Activated CD4-positive, alpha-beta T cell treated with anti-CD3 and anti-CD28 coated beads for 36 hours (primary cell): Measurements from ENCODE around the gene EIF2D. TPM values are rescaled to one million over a fixed set of nuclear protein-coding genes. Genes with fewer than 3 reads are reported as not detected.
A peak's percentile ranks its signal among the peaks of the same experiment; 100 is the strongest.

Experiments
- ATAC-seq: fragments of 200-7000 bp; cut with Tn5 transposase; one replicate; pipeline ENCODE4 v1.10.0; 2021; ENCODE audit warnings: mild to moderate bottlenecking, moderate library complexity
- CTCF ChIA-PET: fragments of 350-600 bp; sonication (Branson Sonifier 250); formaldehyde crosslinking; loops from one replicate; lab custom pipeline; 2021; ENCODE audit warnings: antibody characterized with exemption; lab: Charles Lee
- POLR2A ChIA-PET: fragments of 350-600 bp; sonication (Branson Sonifier 250); formaldehyde crosslinking; loops from one replicate; lab custom pipeline; 2021; ENCODE audit warnings: antibody characterized with exemption, inconsistent platforms; lab: Charles Lee
- DNase-seq: peaks from one replicate; pipeline ENCODE4 v3.0.0-alpha.2; 2020
- H3K27ac Mint-ChIP-seq: one replicate; pipeline ENCODE4 v1.8.0; 2021; ENCODE audit warnings: mixed read lengths
- H3K27me3 Mint-ChIP-seq: one replicate; pipeline ENCODE4 v1.8.0; 2021; ENCODE audit warnings: mixed read lengths
- H3K36me3 Mint-ChIP-seq: one replicate; pipeline ENCODE4 v1.8.0; 2021; ENCODE audit warnings: low read depth, mixed read lengths
- H3K4me1 Mint-ChIP-seq: one replicate; pipeline ENCODE4 v1.8.0; 2021; ENCODE audit warnings: mixed read lengths
- H3K4me3 Mint-ChIP-seq: one replicate; pipeline ENCODE4 v1.8.0; 2021; ENCODE audit warnings: mild to moderate bottlenecking, moderate library complexity, mixed read lengths
- H3K9me3 Mint-ChIP-seq: one replicate; pipeline ENCODE4 v1.8.0; 2021; ENCODE audit warnings: low read depth, mixed read lengths
- intact Hi-C, 2 experiments: fragments of 100-400 bp; cut with DNase I in 1 of 2; cut with micrococcal nuclease in 1 of 2; formaldehyde crosslinking; loops; one replicate each; pipeline versions ENCODE4 v1.14.2 to v1.15.1; 2022 to 2024; cut with DNase I, micrococcal nuclease
- total RNA-seq, 2 experiments: library from RNA; stranded (reverse); gene quantifications; one replicate each; pipeline ENCODE4 v1.2.3, GENCODE V29; 2021

Gene EIF2D
- total RNA-seq = 100 to 1,000 TPM in 1 of 2 experiments, 10 to 100 TPM in 1; 91.2 to 100 TPM

DNA sequence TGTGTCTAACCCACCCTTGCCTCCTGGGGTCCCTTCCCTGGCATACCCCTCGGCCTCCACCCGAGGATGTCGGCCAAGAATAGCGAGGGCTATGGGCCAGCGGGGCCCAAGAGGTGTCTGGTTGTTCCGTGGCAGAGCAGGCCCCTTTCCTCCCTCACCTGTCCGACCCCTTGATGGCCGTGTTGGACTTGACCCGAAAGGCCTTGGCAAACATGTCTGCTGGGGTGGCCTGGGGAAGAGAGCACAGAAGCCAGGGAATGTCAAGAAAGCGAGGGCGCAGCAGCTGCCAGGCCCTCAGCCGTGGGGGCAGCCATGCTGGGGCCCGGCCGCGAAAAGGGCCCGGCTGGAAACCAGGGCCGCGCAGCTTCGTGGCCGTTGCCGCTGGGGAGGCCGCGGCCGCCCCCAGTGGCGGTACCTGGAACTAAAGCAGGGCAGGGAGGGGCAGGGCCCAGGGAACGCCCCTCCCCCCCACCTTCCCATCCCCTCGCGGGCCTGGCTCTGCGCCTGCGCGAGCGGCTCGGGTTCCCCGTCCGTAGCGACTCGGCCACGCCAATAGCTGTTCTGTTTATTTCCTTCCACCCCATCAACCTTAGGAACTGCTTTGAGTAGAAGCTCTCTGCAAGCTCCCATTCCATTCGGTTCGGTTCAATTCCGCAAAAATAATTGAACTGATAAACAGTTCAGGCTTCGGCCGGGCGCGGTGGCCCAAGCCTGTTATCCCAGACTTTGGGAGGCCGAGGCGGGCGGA lies at the start of gene EIF2D:
EIF2D (minus strand) TSS at position 337 of the 748 bp plus-strand sequence; CDS start at position 214, 123 bp downstream.
- Mint-ChIP-seq H3K4me3 (peak within 1 kb of the TSS; percentile 92), H3K9me3 (no peaks in the 10 kb centered on the region), H3K27me3 (no peaks in the 10 kb centered on the region), H3K4me1 (peaks cover 40% of the 10 kb centered on the region), H3K27ac (peak within 1 kb of the TSS; percentile 94), H3K36me3 (peaks cover 36% of the 10 kb centered on the region)
- ATAC-seq (peak; percentile 87), DNase-seq (peak; percentile 98)
- ChIA-PET CTCF (interaction anchor here (0.6 to 5.9 kb wide), 22 partner anchors 9 to 676 kb away, joined by 3 to 60 read pairs (median 6); partner anchors contain the start of genes DYRK3 and FCMR), POLR2A (interaction anchor here (0.6 to 1.5 kb wide), 4 partner anchors 24 to 122 kb away, joined by 3 to 7 read pairs (median 4); no protein-coding TSS in a partner anchor)
- intact Hi-C loops = loop anchor here (1.0 kb wide), 7 partner anchors 22 to 105 kb away; partner anchors contain the start of genes DYRK3 (in 1 of the 2), MAPKAPK2 (in 1 of the 2) and RASSF5 (in 1 of the 2)

- Mint-ChIP-seq H3K27ac (peak overlapping the region; percentile 0), H3K27me3 (peaks cover 30% of the 10 kb centered on the region), H3K4me1 (peaks cover 26% of the 10 kb centered on the region), H3K4me3 (no peak overlapping the region), H3K36me3 (no peaks in the 10 kb centered on the region), H3K9me3 (no peaks in the 10 kb centered on the region)
- POLR2A ChIA-PET = no interaction called here
- DNase-seq = no peak
- CTCF ChIA-PET = interaction anchor here (1.1 to 27.4 kb wide), 6 partner anchors 11 to 182 kb away, joined by 3 to 564 read pairs (median 72); partner anchors contain the start of gene DYRK3
- ATAC-seq = no peak
- intact Hi-C loops = no loop called here
Observed at GRCh38 chr1:206661161-206661820, 49.0 kb upstream of the EIF2D start.

DNA sequence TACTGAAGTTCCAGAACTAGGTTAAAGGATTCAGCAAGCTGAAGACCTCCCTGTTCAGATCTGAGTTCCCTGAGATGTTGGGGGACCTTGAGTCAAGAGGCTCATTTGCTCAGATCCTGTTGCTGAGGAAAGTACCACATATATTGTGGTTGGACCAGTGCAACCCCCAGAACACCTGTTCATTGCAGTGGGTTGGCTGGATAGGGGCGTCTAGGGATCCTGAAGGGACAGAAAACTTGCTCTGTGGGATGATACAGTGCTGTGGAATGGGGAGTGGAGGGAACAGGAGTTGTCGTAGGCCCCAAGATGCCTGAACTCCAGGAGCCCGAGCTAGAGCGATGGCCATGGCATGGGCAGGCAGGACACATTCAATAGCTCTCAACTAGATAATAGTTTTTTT lies 47.9 kb upstream of the EIF2D start:
- Mint-ChIP-seq H3K4me1 (peaks cover 26% of the 10 kb centered on the region), H3K27me3 (peaks cover 29% of the 10 kb centered on the region), H3K27ac (no peak overlapping the region), H3K9me3 (no peaks in the 10 kb centered on the region), H3K36me3 (no peaks in the 10 kb centered on the region), H3K4me3 (no peak overlapping the region)
- CTCF ChIA-PET = interaction anchor here (0.5 to 27.4 kb wide), 12 partner anchors 9 to 181 kb away, joined by 3 to 564 read pairs (median 4); partner anchors contain the start of gene DYRK3
- no peak for DNase-seq
- POLR2A ChIA-PET = interaction anchor here (0.7 kb wide), 1 partner anchor 163 kb away, joined by 4 read pairs; no protein-coding TSS in a partner anchor
- intact Hi-C loops = no loop called here
- no peak for ATAC-seq

DNA sequence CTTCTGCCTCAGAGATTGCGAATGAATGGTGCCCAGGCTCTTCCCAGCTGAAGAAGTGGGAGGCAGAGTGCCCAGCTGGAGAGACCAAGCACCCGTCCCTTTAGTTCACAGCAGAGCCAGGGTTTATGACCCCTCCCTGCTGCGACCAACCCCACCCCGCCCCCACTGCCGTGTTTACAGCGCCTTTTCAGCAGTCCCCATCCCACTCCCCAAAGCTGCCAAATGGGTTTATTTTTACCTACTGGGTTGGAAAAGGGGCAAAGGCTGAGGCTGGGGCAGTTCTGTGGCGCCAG lies 46.7 kb upstream of the EIF2D start:
- POLR2A ChIA-PET = no interaction called here
- CTCF ChIA-PET = interaction anchor here (0.7 to 27.4 kb wide), 19 partner anchors 8 to 747 kb away, joined by 3 to 564 read pairs (median 4); partner anchors contain the start of gene DYRK3
- intact Hi-C loops = no loop called here
- no peak for ATAC-seq
- Mint-ChIP-seq H3K27ac (no peak overlapping the region), H3K36me3 (no peaks in the 10 kb centered on the region), H3K9me3 (no peaks in the 10 kb centered on the region), H3K4me1 (peaks cover 24% of the 10 kb centered on the region), H3K4me3 (no peak overlapping the region), H3K27me3 (peaks cover 26% of the 10 kb centered on the region)
- DNase-seq = no peak

DNA sequence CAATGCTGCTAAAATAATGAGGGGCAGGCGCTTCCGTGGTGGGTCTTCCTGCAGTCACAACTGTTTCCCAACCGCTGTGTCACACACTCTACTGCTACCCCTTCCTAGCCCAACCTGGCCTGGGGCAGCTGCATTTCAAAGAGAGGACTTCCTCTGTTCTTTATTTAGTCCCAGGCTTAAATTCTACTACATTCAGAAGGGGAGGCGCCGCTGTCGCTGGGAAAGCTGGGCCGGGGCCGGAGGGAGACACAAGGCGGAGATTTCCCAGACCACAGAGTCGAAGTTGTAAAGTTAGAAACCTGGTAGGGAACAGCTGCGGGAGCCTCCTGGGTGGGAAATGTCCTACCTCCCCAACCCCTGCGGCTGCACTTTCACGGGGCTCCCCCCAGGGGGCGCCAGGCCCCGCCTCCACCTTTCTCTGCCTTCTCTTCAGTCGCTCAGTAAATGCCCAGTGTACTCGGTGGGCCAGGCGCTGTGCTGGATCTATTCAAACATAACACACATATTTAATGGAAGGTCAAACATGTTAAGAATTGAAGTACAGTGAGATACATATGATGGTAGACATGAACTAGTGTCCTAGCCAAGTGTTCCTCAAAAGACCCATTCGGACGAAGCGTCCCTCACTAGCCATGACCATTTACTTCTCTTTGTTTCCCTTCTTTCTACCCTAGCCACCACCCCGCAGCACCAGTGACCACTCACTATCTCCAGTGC lies 46.2 kb upstream of the EIF2D start:
- POLR2A ChIA-PET = interaction anchor here (0.6 kb wide), 2 partner anchors 10 to 165 kb away, joined by 3 read pairs; no protein-coding TSS in a partner anchor
- peaks cover 21% of the 10 kb centered on the region for H3K4me1 Mint-ChIP-seq
- CTCF ChIA-PET = interaction anchor here (0.6 to 27.4 kb wide), 30 partner anchors 8 to 747 kb away, joined by 3 to 564 read pairs (median 4); partner anchors contain the start of genes DYRK3 and EIF2D
- H3K4me3 Mint-ChIP-seq = no peak overlapping the region
- H3K36me3 Mint-ChIP-seq = no peaks in the 10 kb centered on the region
- H3K27me3 Mint-ChIP-seq = peaks cover 23% of the 10 kb centered on the region
- peak; percentile 72 for DNase-seq
- intact Hi-C loops = no loop called here
- H3K27ac Mint-ChIP-seq = no peak overlapping the region
- H3K9me3 Mint-ChIP-seq = no peaks in the 10 kb centered on the region
- ATAC-seq = peak; percentile 49

DNA sequence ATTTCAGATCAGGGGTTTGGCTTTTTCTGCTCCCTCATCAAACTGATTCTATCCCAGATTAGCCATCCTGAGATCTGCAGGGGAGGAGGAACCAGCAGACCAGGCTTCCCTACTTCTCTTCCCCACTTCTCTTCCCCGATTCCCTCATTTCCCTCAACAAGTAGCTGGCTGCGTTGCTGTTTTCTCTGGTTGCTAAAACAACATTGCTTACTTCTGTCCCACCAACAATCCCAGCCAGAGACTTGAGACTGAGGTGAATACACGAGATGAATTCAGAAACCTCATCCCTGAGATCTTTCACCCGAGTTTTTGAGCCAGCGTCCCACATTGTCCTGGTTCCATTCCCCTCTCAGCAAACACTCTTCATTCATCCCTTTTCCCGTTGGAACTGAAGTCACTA lies 45.5 kb upstream of the EIF2D start:
- no peaks in the 10 kb centered on the region for H3K36me3 Mint-ChIP-seq
- ChIA-PET POLR2A (interaction anchor here (0.6 kb wide), 3 partner anchors 11 to 165 kb away, joined by 3 read pairs; partner anchors contain the start of gene DYRK3), CTCF (interaction anchor here (0.6 to 27.4 kb wide), 20 partner anchors 7 to 418 kb away, joined by 3 to 564 read pairs (median 4); partner anchors contain the start of genes DYRK3 and EIF2D)
- intact Hi-C loops = no loop called here
- ATAC-seq (no peak), DNase-seq (no peak)
- no peak overlapping the region for H3K4me3 Mint-ChIP-seq
- H3K9me3 Mint-ChIP-seq = no peaks in the 10 kb centered on the region
- peaks cover 20% of the 10 kb centered on the region for H3K27me3 Mint-ChIP-seq
- no peak overlapping the region for H3K27ac Mint-ChIP-seq
- peaks cover 14% of the 10 kb centered on the region for H3K4me1 Mint-ChIP-seq

DNA sequence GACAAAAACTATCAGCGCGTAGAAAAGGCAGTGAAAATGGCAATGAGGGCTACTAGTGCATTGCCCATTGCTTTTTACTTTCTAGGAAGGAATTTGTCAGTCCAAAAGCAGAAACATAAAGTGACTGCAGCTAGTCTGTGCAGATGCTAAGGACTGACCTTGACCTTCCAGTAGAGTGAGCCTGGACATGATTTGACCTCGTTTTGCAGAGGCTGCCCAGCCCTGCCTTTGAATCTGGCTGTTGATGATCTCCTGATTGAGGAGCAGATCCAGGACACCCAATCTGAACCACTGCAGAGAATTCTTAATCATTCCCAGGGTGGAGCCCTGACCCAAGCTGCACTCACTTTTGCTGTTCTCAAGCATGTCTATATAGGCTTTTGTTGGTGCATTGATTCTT lies 44.7 kb upstream of the EIF2D start:
- DNase-seq (no peak), ATAC-seq (no peak)
- no peaks in the 10 kb centered on the region for H3K36me3 Mint-ChIP-seq
- intact Hi-C loops = no loop called here
- H3K9me3 Mint-ChIP-seq = no peaks in the 10 kb centered on the region
- peaks cover 9% of the 10 kb centered on the region for H3K4me1 Mint-ChIP-seq
- H3K27ac Mint-ChIP-seq = no peak overlapping the region
- CTCF ChIA-PET = interaction anchor here (0.6 to 27.4 kb wide), 10 partner anchors 6 to 324 kb away, joined by 3 to 564 read pairs (median 7); partner anchors contain the start of gene DYRK3
- H3K27me3 Mint-ChIP-seq = peaks cover 20% of the 10 kb centered on the region
- H3K4me3 Mint-ChIP-seq = no peak overlapping the region
- POLR2A ChIA-PET = no interaction called here

- ChIA-PET CTCF (interaction anchor here (0.6 to 27.4 kb wide), 10 partner anchors 7 to 734 kb away, joined by 3 to 564 read pairs (median 7); partner anchors contain the start of genes DYRK3 and EIF2D), POLR2A (no interaction called here)
- Mint-ChIP-seq H3K36me3 (peaks cover 3% of the 10 kb centered on the region), H3K4me3 (no peak overlapping the region), H3K27me3 (peaks cover 17% of the 10 kb centered on the region), H3K9me3 (no peaks in the 10 kb centered on the region), H3K4me1 (peaks cover 9% of the 10 kb centered on the region), H3K27ac (no peak overlapping the region)
- no peak for DNase-seq
- ATAC-seq = no peak
- intact Hi-C loops = no loop called here
Observed at GRCh38 chr1:206655471-206655882, 43.2 kb upstream of the EIF2D start.

DNA sequence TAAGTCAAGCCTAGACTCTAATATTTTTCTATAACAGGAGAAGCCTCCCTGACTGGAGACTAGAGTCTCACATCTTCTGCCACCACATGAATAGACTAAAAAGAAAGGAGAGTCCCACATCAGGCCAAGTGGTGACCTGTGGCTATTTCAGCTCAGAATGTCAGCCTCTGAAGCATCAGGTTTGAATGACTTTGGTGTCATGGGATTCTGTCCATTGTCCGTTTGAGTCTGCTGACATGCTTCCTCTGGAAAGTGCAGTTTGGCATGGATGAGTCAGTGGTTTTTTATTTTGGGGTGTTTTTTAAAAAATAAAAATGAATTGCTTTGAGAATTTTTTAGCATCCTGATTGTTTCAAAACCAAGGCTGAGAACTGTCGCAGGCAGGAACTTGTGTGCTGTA lies 42.6 kb upstream of the EIF2D start:
- intact Hi-C loops = no loop called here
- no peak for ATAC-seq
- POLR2A ChIA-PET = no interaction called here
- no peak for DNase-seq
- H3K27me3 Mint-ChIP-seq = peaks cover 17% of the 10 kb centered on the region
- H3K9me3 Mint-ChIP-seq = no peaks in the 10 kb centered on the region
- H3K27ac Mint-ChIP-seq = no peak overlapping the region
- CTCF ChIA-PET = interaction anchor here (0.7 to 27.4 kb wide), 7 partner anchors 8 to 175 kb away, joined by 3 to 564 read pairs (median 8); partner anchors contain the start of genes DYRK3 and EIF2D
- peaks cover 3% of the 10 kb centered on the region for H3K36me3 Mint-ChIP-seq
- H3K4me3 Mint-ChIP-seq = no peak overlapping the region
- H3K4me1 Mint-ChIP-seq = peaks cover 9% of the 10 kb centered on the region

DNA sequence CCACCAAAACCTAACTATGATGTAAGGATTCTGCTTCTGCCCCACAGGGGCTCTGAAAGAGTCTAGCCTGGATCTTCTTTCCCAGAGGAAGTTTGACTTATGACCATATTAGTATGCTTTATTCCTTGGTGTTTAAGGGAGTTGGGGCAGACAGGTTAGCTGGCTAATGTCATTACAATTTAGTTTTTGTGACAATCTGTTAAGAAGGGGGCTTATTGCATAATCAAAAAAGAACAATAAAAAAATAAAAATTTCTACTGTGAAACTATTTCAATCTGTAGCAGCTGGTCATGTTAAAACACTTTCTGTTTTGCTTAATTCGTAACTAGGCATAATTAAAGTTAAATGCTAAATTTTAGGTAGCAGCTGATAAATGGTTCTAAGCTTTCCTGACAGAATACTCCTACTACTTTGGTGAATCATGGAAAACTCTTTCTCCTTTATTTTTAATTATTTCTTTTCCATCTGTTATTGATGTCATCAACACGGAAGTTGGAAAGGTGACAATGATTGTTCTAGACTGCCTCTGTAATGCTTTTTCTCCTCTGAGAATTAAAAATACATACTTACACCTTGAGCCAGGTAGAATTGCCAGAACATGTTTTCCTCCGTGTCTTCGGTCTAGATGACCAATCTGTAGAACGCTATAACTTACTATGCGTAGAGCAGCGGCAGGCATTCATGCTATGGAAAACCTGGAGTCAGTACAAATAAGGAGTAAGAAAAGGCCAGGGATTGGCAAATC lies 41.6 kb upstream of the EIF2D start:
- POLR2A ChIA-PET = interaction anchor here (0.7 kb wide), 1 partner anchor 154 kb away, joined by 4 read pairs; no protein-coding TSS in a partner anchor
- H3K9me3 Mint-ChIP-seq = no peaks in the 10 kb centered on the region
- peaks cover 9% of the 10 kb centered on the region for H3K4me1 Mint-ChIP-seq
- no peak for DNase-seq
- no peak overlapping the region for H3K4me3 Mint-ChIP-seq
- no peak for ATAC-seq
- no peak overlapping the region for H3K27ac Mint-ChIP-seq
- CTCF ChIA-PET = interaction anchor here (0.5 to 27.4 kb wide), 8 partner anchors 9 to 548 kb away, joined by 3 to 564 read pairs (median 4); partner anchors contain the start of genes DYRK3 and EIF2D
- H3K36me3 Mint-ChIP-seq = peaks cover 7% of the 10 kb centered on the region
- H3K27me3 Mint-ChIP-seq = peaks cover 17% of the 10 kb centered on the region
- intact Hi-C loops = no loop called here
